Colonic mucosa (tissue), 4 donors: ENCODE measurements around the gene SMOC1. TPM values are rescaled to one million over a fixed set of nuclear protein-coding genes. Genes with fewer than 3 reads are reported as not detected.

Source experiments
- DNase-seq: peaks from one replicate; pipeline ENCODE4 v3.0.0-alpha.2; 2020
- H3K27ac ChIP-seq: fragments of 200-600 bp; one replicate; pipeline ENCODE4 v1.8.0; 2021
- H3K27me3 ChIP-seq: fragments of 200-600 bp; one replicate; pipeline ENCODE4 v1.8.0; 2021
- H3K36me3 ChIP-seq: fragments of 200-600 bp; one replicate; pipeline ENCODE4 v1.8.0; 2021
- H3K4me1 ChIP-seq: fragments of 200-600 bp; one replicate; pipeline ENCODE4 v1.8.0; 2021; ENCODE audit warnings: mild to moderate bottlenecking
- H3K4me3 ChIP-seq: fragments of 200-600 bp; one replicate; pipeline ENCODE4 v1.8.0; 2021
- H3K9ac ChIP-seq, 2 donors: one replicate each; pipeline ENCODE4 v1.7.0; 2013; ENCODE audit warnings: control low read depth in 2 of 2, low read depth in 2 of 2, low read length in 2 of 2
- H3K9me3 ChIP-seq: fragments of 200-600 bp; one replicate; pipeline ENCODE4 v1.8.0; 2021
- CTCF ChIP-seq: fragments of 200-600 bp; IDR thresholded peaks from one replicate; pipeline ENCODE4 v1.8.0; 2022; ENCODE audit warnings: antibody characterized with exemption, mild to moderate bottlenecking
- intact Hi-C: fragments of 100-400 bp; cut with DNase I; formaldehyde crosslinking; loops from one replicate; pipeline ENCODE4 v1.14.1; 2022
- total RNA-seq, 2 donors: library from RNA; stranded (reverse); fragmentation: NEBNext Ultra II Directional in 1 of 2; extraction: Animal tissue kit (Norgen Biotek cat#: 25700) in 1 of 2; gene quantifications; one replicate each; pipeline ENCODE4 v1.2.1, GENCODE V29; 2021
- donor health status: healthy.
- donor health status: DM: no; HTN: no; CAD: no.
- donor health status: DM: no; HTN: no; CAD: no.

SMOC1 gene
- total RNA-seq, 2 donors from 2014 or later = 0.50 to 0.67 TPM

GRCh38 chr14:69887740-69888657 lies 8.8 kb downstream of the SMOC1 start:
- no peaks in the 10 kb centered on the region for H3K4me1 ChIP-seq
- no peak overlapping the region for H3K9ac ChIP-seq
- intact Hi-C loops = no loop called here
- no peak overlapping the region for H3K4me3 ChIP-seq
- no peak overlapping the region for H3K27ac ChIP-seq
- H3K27me3 ChIP-seq = no peaks in the 10 kb centered on the region
- no peak for DNase-seq
- no peak for TF ChIP-seq CTCF
- no peaks in the 10 kb centered on the region for H3K9me3 ChIP-seq
- no peaks in the 10 kb centered on the region for H3K36me3 ChIP-seq

DNA sequence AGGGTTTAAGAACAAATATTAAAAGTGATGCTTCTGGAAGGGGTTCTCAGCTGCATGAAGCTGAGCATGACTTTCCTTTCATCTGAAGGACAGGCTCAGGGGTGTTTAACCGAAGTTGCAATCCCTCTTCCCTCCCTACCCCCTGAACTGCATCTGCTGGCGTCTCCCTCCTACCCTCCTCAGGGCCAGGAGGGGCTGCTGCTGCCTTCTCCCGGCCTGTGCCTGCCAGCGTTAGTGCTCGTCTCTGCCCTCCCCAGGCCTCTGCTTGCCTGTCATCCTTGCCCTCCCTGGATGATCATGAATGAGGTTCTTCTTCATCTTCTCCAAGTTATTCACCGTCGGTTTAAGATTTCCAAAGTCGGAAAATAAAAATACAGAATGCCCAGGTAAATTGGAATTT lies 12.2 kb downstream of the SMOC1 start:
- no peak for TF ChIP-seq CTCF
- no peak for DNase-seq
- H3K4me1 ChIP-seq = no peaks in the 10 kb centered on the region
- H3K36me3 ChIP-seq = no peaks in the 10 kb centered on the region
- intact Hi-C loops = no loop called here
- H3K9ac ChIP-seq = no peak overlapping the region
- H3K27ac ChIP-seq = no peak overlapping the region
- no peaks in the 10 kb centered on the region for H3K27me3 ChIP-seq
- no peak overlapping the region for H3K4me3 ChIP-seq
- H3K9me3 ChIP-seq = no peaks in the 10 kb centered on the region

- Histone ChIP-seq H3K9me3 (no peaks in the 10 kb centered on the region), H3K4me1 (no peaks in the 10 kb centered on the region), H3K36me3 (no peaks in the 10 kb centered on the region), H3K27ac (no peak overlapping the region), H3K4me3 (no peak overlapping the region), H3K27me3 (no peaks in the 10 kb centered on the region), H3K9ac (no peak overlapping the region)
- DNase-seq = no peak
- TF ChIP-seq CTCF = no peak
- intact Hi-C loops = no loop called here
These were observed 15.9 kb downstream of the SMOC1 start for GRCh38 chr14:69895109-69895508.

DNA sequence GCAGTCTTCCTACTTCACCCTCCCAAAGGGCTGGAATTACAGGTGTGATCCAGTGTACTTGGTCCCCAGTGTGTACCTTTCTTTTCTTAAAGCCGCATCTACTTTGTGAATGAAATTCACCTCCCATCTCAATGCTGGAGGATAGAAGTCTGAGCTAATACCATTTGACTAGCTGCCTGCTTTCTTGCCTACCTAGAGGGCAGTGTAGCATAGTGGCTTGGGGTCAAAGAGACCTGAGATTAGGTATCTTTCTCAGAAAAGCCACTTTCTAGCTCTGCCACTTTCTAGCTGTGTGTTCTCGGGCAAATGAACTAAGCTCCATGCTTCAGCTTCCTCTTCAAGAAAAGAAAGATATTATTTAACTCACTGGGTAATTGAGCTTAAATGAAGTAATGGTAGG lies 16.9 kb downstream of the SMOC1 start:
- TF ChIP-seq CTCF = no peak
- Histone ChIP-seq H3K27ac (no peak overlapping the region), H3K9me3 (no peaks in the 10 kb centered on the region), H3K9ac (no peak overlapping the region), H3K4me3 (no peak overlapping the region), H3K36me3 (no peaks in the 10 kb centered on the region), H3K4me1 (no peaks in the 10 kb centered on the region), H3K27me3 (no peaks in the 10 kb centered on the region)
- intact Hi-C loops = no loop called here
- DNase-seq = no peak

GRCh38 chr14:69896972-69897371 lies 17.8 kb downstream of the SMOC1 start:
- no peak overlapping the region for H3K9ac ChIP-seq
- no peaks in the 10 kb centered on the region for H3K36me3 ChIP-seq
- H3K4me1 ChIP-seq = no peaks in the 10 kb centered on the region
- no peak for DNase-seq
- H3K4me3 ChIP-seq = no peak overlapping the region
- H3K27me3 ChIP-seq = no peaks in the 10 kb centered on the region
- intact Hi-C loops = no loop called here
- no peaks in the 10 kb centered on the region for H3K9me3 ChIP-seq
- no peak for TF ChIP-seq CTCF
- H3K27ac ChIP-seq = no peak overlapping the region
